ENCODE measurements around the gene ZSCAN29.
A peak's percentile ranks its signal among the peaks of the same experiment; 100 is the strongest.

DNA sequence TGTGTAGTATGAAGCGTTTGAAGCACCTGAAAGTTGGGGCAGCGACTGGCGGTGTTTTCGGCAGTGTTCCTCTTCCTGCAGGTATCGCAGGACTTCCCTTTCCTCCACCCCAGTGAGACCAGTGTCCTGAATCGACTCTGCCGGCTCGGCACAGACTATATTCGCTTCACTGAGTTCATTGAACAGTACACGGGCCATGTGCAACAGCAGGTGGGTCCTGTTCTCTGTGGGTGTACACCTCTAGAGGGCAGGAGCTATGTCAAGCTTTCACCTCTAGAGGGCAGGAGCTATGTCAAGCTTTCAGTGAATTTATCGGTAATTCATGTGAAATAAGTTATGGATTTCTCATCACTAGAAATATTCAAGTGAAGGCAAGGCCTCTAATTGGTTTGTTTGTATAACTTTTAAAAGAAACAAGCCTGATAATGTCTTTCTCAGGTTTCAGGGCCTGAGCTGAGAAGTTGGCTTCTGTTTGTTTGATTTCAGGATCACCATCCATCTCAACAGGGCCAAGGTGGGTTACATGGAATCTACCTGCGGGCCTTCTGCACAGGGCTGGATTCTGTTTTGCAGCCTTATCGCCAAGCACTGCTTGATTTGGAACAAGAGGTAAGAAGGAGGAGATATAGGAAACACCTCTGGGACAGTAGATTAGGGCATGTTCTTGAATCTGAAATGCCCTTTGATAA lies 5.3 kb upstream of the ZSCAN29 start:
- TF ChIP-seq, protein P1, sequence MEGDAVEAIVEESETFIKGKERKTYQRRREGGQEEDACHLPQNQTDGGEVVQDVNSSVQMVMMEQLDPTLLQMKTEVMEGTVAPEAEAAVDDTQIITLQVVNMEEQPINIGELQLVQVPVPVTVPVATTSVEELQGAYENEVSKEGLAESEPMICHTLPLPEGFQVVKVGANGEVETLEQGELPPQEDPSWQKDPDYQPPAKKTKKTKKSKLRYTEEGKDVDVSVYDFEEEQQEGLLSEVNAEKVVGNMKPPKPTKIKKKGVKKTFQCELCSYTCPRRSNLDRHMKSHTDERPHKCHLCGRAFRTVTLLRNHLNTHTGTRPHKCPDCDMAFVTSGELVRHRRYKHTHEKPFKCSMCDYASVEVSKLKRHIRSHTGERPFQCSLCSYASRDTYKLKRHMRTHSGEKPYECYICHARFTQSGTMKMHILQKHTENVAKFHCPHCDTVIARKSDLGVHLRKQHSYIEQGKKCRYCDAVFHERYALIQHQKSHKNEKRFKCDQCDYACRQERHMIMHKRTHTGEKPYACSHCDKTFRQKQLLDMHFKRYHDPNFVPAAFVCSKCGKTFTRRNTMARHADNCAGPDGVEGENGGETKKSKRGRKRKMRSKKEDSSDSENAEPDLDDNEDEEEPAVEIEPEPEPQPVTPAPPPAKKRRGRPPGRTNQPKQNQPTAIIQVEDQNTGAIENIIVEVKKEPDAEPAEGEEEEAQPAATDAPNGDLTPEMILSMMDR (IDR thresholded peaks at IDR 0.05; ENCODE audit: low read length) = peak; percentile 96
- no peak for TF ChIP-seq EZH2 (IDR thresholded peaks at IDR 0.05; ENCODE audit: borderline replicate concordance, low read length)
